Tibial nerve (tissue), 4 donors: ENCODE results near the gene VIT. TPM values are rescaled to one million over a fixed set of nuclear protein-coding genes. Genes with fewer than 3 reads are reported as not detected.

ENCODE experiments used
- DNase-seq, 2 donors: peaks; one replicate each; pipeline ENCODE4 v3.0.0-alpha.2; 2019; ENCODE audit warnings: low spot score in 2 of 2
- H3K27ac ChIP-seq, 4 donors: fragments of 200-600 bp; sonication (generic) in 3 of 4; one replicate each; pipeline ENCODE4 v1.5.1; 2017 to 2019; ENCODE audit warnings: mild to moderate bottlenecking in 1 of 4
- H3K27me3 ChIP-seq, 2 donors: fragments of 200-600 bp; sonication (generic) in 1 of 2; one replicate each; pipeline versions ENCODE4 v1.5.1 to v1.6.0; 2017 to 2019
- H3K36me3 ChIP-seq, 3 donors: fragments of 200-600 bp; sonication (generic); one replicate each; pipeline ENCODE4 v1.5.1; 2018 to 2019
- H3K4me1 ChIP-seq, 4 donors: fragments of 200-600 bp; sonication (generic) in 3 of 4; one replicate each; pipeline ENCODE4 v1.5.1; 2017 to 2019
- H3K4me3 ChIP-seq, 4 donors: fragments of 200-600 bp; sonication (generic) in 3 of 4; one replicate each; pipeline ENCODE4 v1.5.1; 2017 to 2019; ENCODE audit warnings: mild to moderate bottlenecking in 1 of 4, moderate library complexity in 1 of 4
- H3K9me3 ChIP-seq, 4 donors: fragments of 200-600 bp; sonication (generic) in 3 of 4; one replicate each; pipeline ENCODE4 v1.5.1; 2017 to 2019
- EP300 ChIP-seq, 2 donors: sonication (generic); formaldehyde crosslinking; IDR thresholded peaks; one replicate each; pipeline ENCODE4 v1.6.1; 2017; ENCODE audit warnings: antibody characterized with exemption in 2 of 2, mild to moderate bottlenecking in 1 of 2
- POLR2A ChIP-seq, 2 donors: fragments of 450-650 bp; IDR thresholded peaks; one replicate each; pipeline ENCODE4 v1.6.1; 2017; ENCODE audit warnings: antibody characterized with exemption in 2 of 2, mild to moderate bottlenecking in 2 of 2, moderate library complexity in 2 of 2
- WGBS, 2 donors: methylation state at CpG; one replicate each; pipeline ENCODE4 v1.1.5; 2018; 5-methylcytosine and 5-hydroxymethylcytosine counted together
- total RNA-seq, 4 donors: library from RNA; depleted of rRNA; stranded (reverse); fragments of >200 nt; gene quantifications; one replicate each; pipeline ENCODE4 v1.1.0, GENCODE V29; 2016
- TF ChIP-seq, protein P1 (sequence below), 5 experiments: fragments of 200-600 bp in 3 of 5; fragments of 450-650 bp in 2 of 5; sonication (generic) in 3 of 5; IDR thresholded peaks; one replicate each; pipeline ENCODE4 v1.5.1; 2016 to 2019; ENCODE audit warnings: antibody characterized with exemption in 5 of 5, mild to moderate bottlenecking in 3 of 5, moderate library complexity in 2 of 5

VIT gene
- total RNA-seq, 4 donors from 2014 or later: 55.2 to 201 (median 125) TPM

- 31 to 37% methylated on average over 5 of the region's 5 CpGs for WGBS, 2 donors
- Histone ChIP-seq H3K4me3 (no peak overlapping the region), H3K9me3 (no peaks in the 10 kb centered on the region), H3K36me3 (no peaks in the 10 kb centered on the region), H3K27me3 (no peaks in the 10 kb centered on the region), H3K4me1 (no peaks in the 10 kb centered on the region), H3K27ac (no peak overlapping the region)
- no peak for DNase-seq
- TF ChIP-seq, protein P1, sequence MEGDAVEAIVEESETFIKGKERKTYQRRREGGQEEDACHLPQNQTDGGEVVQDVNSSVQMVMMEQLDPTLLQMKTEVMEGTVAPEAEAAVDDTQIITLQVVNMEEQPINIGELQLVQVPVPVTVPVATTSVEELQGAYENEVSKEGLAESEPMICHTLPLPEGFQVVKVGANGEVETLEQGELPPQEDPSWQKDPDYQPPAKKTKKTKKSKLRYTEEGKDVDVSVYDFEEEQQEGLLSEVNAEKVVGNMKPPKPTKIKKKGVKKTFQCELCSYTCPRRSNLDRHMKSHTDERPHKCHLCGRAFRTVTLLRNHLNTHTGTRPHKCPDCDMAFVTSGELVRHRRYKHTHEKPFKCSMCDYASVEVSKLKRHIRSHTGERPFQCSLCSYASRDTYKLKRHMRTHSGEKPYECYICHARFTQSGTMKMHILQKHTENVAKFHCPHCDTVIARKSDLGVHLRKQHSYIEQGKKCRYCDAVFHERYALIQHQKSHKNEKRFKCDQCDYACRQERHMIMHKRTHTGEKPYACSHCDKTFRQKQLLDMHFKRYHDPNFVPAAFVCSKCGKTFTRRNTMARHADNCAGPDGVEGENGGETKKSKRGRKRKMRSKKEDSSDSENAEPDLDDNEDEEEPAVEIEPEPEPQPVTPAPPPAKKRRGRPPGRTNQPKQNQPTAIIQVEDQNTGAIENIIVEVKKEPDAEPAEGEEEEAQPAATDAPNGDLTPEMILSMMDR (IDR thresholded peaks at IDR 0.05): no peak
- TF ChIP-seq POLR2A (IDR thresholded peaks at IDR 0.05): no peak
- no peak for TF ChIP-seq EP300 (IDR thresholded peaks at IDR 0.05)
Observed at GRCh38 chr2:36834731-36835524, 138.4 kb downstream of the VIT start.

DNA sequence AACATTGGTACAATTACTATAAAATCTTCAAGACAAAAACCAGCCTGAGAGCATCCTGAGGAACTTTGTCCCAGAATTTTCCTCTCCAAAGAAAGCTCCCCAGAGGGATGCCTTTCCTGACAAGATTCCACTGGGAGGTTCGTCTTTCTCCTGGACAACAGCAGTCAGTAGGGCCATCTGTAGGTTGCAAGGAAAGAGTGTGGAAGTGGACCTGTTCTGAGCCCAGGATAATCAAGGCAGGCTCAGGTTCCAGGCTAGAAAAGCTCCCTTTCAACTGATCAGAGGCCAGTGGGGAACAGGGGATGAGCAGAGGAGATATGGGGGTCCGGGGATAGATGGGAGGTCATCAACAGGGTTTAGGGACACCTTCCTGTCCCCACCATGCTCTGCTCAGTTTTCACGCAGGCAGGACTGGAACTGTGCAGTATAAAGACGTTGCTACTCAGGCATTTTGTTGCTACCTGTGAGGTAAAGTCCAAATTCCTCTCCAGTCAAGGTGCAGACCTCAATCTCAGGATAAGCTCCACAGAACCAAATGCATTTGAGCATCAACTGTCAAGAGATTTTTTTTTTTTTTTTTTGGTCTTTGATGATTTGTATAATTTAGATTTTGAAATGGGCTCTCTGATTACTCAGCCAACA lies 143.6 kb downstream of the VIT start:
- no peak for DNase-seq
- Histone ChIP-seq H3K27me3 (no peaks in the 10 kb centered on the region), H3K36me3 (peaks cover 0 to 5% (median 0%) of the 10 kb centered on the region in 3 donors), H3K27ac (no peak overlapping the region), H3K9me3 (no peaks in the 10 kb centered on the region), H3K4me1 (no peaks in the 10 kb centered on the region), H3K4me3 (no peak overlapping the region)
- 69 to 80% methylated on average over 4 of the region's 4 CpGs for WGBS, 2 donors
- TF ChIP-seq POLR2A (IDR thresholded peaks at IDR 0.05) (no peak), EP300 (IDR thresholded peaks at IDR 0.05) (no peak)
- TF ChIP-seq, protein P1 (IDR thresholded peaks at IDR 0.05): no peak

DNA sequence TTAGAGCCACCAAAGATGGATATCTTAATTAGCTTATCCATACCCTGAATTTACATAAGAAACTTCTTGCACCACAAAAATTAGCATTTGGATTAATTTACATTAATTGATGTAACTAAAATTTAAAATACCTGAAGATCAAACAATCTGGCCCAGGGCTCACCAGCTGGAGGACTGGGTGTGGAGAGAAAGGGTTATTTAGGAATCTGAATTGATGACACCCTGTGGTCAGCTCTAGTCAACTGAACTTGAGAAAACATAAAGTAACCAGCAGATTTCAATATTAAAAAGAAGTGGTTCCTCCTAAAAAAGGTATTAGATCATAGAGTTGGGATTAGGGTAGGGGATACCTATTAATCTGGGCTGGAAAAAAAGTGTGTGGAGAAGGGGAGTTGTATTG lies 147.3 kb downstream of the VIT start:
- H3K9me3 ChIP-seq: no peaks in the 10 kb centered on the region
- H3K4me1 ChIP-seq: no peaks in the 10 kb centered on the region
- no peak for DNase-seq
- no peak overlapping the region for H3K27ac ChIP-seq
- TF ChIP-seq EP300 (IDR thresholded peaks at IDR 0.05) (no peak), POLR2A (IDR thresholded peaks at IDR 0.05) (no peak)
- no peak overlapping the region for H3K4me3 ChIP-seq
- no peaks in the 10 kb centered on the region for H3K27me3 ChIP-seq
- peaks cover 0 to 22% (median 0%) of the 10 kb centered on the region in 3 donors for H3K36me3 ChIP-seq

- H3K27me3 ChIP-seq: no peaks in the 10 kb centered on the region
- 96 to 99% methylated on average over 8 of the region's 8 CpGs for WGBS, 2 donors
- no peak overlapping the region for H3K27ac ChIP-seq
- H3K4me3 ChIP-seq: no peak overlapping the region
- TF ChIP-seq POLR2A (IDR thresholded peaks at IDR 0.05) (no peak), EP300 (IDR thresholded peaks at IDR 0.05) (no peak)
- TF ChIP-seq, protein P1 (IDR thresholded peaks at IDR 0.05): no peak
- H3K36me3 ChIP-seq: peaks cover 0 to 56% (median 0%) of the 10 kb centered on the region in 3 donors
- DNase-seq: no peak
- no peaks in the 10 kb centered on the region for H3K4me1 ChIP-seq
- H3K9me3 ChIP-seq: no peaks in the 10 kb centered on the region
Observed at GRCh38 chr2:36849265-36849664, 152.8 kb downstream of the VIT start.

- peaks cover 0 to 64% (median 3%) of the 10 kb centered on the region in 3 donors for H3K36me3 ChIP-seq
- H3K27me3 ChIP-seq: no peaks in the 10 kb centered on the region
- H3K4me3 ChIP-seq: no peak overlapping the region
- no peak for DNase-seq
- H3K27ac ChIP-seq: no peak overlapping the region
- TF ChIP-seq POLR2A (IDR thresholded peaks at IDR 0.05) (no peak), EP300 (IDR thresholded peaks at IDR 0.05) (no peak)
- TF ChIP-seq, protein P1 (IDR thresholded peaks at IDR 0.05): no peak
- H3K9me3 ChIP-seq: no peaks in the 10 kb centered on the region
- 73 to 76% methylated on average over 2 of the region's 2 CpGs for WGBS, 2 donors
- no peaks in the 10 kb centered on the region for H3K4me1 ChIP-seq
Observed at GRCh38 chr2:36854241-36854640, 157.7 kb downstream of the VIT start.
